Dermis microvascular lymphatic vessel endothelial cell (primary cell): ENCODE measurements around the gene FHIT. TPM values are rescaled to one million over a fixed set of nuclear protein-coding genes. Genes with fewer than 3 reads are reported as not detected.
"Not testable (repeated sequence)": the region's sequence is repeated elsewhere in the genome, so short reads cannot be mapped to it uniquely, and the experiment has no call there.

Experiments
- DNase-seq, 2 donors: peaks; one replicate each; pipeline versions ENCODE4 v3.0.0 to v3.0.0-alpha.2; 2010; ENCODE audit warnings: low read depth in 2 of 2
- total RNA-seq: library from RNA; depleted of rRNA; stranded (reverse); fragments of >200 nt; gene quantifications from 2 replicates; pipeline ENCODE4 v1.2.1, GENCODE V29; 2014

FHIT gene
- total RNA-seq, 1 donor from 2014 or later, result 0.51 TPM

- no peak for DNase-seq
Measured at GRCh38 chr3:60730371-60730770, 520.9 kb downstream of the FHIT start.

DNA sequence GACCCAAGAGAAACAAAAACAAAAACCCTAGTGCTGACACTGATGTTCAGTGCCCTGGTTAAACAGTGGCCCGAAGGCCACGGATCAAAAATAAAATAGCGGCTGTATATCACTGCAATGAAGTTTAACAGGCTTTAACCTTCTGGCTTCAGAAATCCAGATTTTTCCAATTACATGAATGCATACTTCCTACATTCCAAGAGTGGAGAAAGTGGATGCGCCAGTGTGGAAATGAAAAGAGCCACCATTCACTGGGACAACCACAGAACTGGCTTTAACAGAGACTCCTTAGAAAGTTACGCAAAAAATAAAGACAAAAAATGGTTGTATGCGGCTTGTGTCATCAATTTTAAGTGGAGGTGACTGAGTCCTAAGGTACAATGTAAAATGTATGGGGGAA lies 522.2 kb downstream of the FHIT start:
- no peak for DNase-seq

DNA sequence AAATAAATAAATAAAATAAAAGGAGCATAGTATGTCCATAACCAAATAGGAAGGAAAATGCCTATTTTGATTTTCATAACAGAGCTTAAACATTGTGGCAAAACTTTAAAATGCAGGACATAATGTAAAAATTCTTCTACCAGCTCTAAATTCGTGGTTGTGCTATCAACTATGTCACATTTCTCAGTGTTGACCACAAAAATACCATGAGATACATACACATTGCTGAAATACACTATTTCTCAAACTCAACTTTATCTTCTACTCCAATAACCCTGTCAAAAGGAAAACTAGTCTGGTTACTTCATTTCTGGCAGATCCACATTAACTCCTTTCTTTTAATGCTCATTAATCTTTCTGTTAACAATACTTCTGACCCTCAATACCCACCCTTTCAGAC lies 523.2 kb downstream of the FHIT start:
- DNase-seq, result no peak

DNA sequence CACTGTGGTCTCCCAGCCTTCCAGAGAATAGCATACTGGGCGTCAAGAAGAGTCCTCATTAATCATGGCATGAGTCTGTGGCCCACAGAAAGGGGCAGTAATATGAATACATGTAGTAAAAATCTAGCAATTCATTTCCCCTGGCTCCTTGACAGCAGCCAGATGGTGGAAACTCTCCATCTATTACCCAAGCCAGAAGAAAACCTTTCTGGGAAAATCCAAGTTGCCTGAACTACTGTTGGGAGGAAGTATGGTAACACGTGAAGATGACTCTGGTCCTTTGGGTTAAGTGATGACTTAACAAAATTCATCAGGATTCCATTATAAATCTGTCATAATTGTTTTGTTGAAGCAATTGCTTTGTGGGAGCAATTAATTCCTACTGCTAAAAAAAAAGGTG lies 530.5 kb downstream of the FHIT start:
- DNase-seq, result no peak

DNA sequence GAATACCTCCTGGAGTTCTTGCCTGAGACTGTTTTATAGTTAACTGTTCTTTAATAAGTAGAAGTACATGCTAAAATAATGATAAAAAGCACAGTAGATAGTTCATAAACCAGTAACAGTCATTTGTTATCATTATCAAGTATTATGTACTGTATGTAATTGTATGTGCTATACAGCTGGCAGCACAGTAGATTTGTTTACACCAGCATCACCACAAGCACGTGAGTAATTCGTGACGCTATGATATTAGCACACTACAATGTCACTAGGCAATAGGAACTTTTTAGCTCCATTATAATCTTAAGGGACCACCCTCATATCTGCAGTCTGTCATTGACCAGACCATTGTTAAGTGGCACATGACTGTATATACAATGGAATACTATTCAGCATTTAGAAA lies 534.7 kb downstream of the FHIT start:
- no peak for DNase-seq

GRCh38 chr3:60708191-60708975 lies 542.9 kb downstream of the FHIT start:
- no peak for DNase-seq

GRCh38 chr3:60707452-60708020 lies 543.7 kb downstream of the FHIT start:
- no peak for DNase-seq

DNA sequence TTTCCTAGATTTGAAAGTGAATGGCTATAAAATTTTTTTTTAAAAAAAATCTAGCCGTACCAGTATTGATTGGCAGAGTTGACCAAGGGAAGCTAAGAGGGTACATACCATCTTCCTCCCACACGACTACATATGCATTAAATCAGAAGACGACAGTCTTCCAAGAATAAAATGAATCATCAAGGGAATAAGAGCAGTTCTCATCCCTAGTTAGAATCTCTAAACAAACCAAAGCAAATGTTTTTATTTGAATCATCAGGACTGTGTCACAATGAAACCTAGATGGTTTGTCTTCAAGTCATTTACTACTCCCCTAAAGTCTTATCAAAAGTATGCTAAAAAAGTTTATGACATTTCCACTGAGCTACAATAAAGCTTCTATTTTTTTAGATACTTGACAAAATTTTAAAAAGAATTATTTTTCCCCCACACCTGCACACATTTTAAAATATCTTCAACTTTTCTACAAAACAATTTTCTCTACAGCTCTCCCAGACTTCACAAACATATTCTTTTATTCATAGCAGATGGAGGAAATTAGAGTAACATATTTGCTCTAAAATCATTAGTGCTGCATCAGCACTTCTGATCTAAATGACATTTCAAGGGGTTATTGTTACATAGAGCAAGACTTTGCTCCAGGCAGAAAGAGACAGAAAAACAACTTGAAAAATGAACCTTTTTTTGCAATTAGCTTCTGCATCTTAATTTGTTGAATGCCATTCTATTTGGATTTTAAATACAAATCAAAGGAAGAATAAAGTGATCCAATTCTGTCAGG lies 547.1 kb downstream of the FHIT start:
- no peak for DNase-seq

GRCh38 chr3:60703008-60703407 lies 548.2 kb downstream of the FHIT start:
- DNase-seq, result no peak

DNA sequence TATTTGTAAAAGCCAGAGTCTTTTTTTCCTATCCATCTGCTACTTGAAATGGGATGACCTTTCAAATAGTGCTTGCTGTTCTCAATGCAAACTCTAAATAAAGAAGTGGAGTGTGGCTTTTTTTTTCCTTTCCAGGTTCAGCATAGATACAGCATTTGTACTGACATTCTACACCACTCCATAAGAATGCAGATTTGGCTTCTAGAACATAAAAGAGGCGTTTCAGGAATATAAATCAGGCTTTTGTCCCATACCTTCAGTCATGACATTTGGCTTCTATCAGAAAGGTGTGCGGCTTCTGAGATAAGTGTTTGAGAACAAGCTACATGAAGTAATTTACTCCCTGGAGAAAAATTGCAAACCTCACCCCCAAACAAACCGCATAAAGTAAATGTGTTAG lies 553.1 kb downstream of the FHIT start:
- DNase-seq, result no peak

DNA sequence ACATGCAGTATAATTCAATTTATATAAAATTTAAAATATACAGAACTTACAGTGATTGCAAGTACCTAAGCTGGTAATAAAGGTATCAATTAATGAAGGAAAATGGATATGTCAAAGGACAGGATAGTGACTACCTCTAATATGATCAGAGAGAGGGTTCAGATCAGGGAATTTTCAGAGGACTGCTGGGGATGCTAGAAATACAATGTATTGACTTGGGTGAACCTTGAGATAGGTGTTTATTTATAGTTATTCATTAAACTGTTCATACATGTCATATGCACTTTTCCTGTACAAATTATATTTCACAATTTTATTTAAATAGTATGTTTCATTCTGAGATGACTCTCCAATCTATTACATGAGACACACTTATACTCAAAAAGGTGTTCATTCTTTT lies 554.1 kb downstream of the FHIT start:
- DNase-seq, result no peak

DNA sequence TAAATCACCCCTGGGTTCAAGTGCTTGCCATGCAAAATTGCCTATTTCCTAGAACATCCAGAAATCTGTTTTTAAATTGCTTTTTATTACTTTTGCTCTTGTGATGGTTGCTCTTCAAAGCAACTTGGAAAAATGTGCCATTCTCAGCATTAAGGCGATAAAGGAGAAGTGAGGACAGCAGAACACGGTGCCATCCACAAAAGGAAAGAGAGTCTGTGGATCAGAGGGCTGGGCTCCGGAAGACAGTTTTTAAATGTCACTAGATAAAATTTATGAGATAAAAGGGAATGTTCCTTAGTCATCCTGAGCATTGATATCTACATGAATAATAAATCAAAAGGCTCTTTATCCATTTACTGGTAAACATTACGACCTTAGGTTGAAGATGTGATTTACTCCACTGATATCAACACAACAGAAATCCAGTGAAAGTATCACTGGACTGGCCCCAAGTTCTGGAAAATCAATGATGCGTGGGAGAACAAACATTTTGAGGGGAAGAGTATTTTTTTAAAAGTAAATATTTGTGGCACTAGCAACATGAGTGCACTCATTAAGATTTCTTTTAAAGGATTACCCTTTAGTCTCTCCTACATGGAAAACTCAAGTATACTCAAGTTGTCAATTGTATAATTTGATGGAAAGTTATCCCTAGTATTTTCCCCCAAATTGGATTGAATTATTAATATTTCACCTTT lies 554.7 kb downstream of the FHIT start:
- no peak for DNase-seq

DNA sequence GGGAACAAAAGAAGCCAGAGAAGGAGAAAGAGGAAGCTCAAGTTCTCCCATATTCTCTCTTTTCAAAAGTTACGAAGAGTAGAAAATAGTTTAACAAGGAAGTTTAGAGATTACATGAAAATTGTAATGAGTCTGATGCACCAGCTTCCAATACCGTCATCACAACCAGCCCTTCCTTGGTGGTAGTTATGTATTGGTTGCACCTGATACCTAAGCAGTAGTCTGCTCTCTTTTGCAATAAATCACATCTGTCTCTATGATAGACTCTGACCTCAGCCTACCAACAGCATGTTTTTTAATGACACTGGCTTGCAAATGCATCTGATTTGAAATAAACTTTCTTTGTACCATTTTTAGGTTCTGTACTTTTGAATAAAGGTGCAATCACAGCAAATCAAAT lies 575.8 kb downstream of the FHIT start:
- no peak for DNase-seq

- no peak for DNase-seq
Measured at GRCh38 chr3:60674870-60675269, 576.4 kb downstream of the FHIT start.

DNA sequence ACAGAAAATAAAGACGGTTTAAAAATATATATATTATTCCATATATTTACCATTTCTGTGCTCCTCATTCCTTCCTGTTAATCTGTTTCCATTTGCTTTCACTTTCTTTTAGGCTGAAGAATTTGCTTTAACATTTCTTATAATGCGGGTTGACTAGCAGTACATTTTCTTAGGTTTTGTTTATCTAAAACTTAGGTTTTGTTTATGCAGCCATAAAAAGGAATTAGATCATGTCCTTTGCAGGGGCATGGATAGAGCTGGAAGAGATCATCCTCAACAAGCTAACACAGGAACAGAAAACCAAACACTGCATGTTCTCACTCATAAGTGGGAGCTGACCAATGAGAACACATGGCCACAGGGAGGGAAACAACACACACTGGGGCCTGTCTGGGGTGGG lies 578.1 kb downstream of the FHIT start:
- DNase-seq, result no peak

DNA sequence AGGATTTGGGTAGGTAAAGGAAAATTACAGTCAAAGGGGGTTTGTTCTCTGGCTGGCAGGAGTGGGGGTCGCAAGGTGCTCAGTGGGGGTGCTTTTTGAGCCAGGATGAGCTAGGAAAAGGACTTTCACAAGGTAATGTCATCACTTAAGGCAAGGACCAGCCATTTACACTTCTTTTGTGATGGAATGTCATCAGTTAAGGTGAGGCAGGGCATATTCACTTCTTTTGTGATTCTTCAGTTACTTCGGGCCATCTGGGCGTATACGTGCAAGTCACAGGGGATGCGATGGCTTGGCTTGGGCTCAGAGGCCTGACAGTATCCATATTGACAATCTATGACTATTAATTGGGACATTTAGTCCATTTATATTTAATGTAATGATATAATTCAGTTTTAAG lies 578.9 kb downstream of the FHIT start:
- not testable (repeated sequence) for DNase-seq

DNA sequence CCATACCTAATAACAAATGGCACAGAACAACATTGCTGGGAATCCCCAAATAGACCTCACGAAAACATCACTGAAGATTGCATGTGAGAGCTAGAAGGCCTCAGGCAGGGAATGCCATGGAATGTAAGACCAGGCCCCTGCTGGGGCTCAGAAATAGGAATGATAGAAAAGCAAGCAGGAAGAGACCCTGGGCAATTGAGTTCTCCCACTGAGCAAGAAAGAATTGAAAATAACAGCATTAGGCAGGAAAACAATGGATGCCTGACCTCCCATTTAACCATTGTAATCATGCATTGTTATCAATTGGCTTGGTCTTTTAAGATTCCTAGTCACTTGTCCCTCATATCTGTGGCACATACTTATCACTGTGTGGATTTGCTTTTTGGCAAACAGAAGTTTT lies 581.6 kb downstream of the FHIT start:
- no peak for DNase-seq

DNA sequence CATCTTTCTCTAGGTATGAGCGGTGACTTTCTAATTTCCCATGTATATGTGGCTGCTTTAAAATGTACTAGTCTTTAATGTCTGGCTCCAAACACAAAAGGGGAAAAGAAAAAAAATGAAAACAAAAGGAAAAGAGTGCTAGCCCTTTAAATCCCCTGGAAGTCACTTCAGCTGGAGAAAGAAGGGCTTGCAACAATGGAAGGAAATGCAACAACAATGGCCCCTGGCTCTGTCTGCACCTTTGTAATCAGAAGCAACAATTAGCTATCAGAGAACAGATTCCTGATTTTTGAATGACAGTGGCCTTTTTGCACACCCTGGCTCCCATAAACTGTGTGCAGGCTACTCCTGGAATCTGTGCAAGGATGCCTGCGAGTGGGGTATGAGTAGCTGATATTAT lies 591.2 kb downstream of the FHIT start:
- DNase-seq, result no peak

- DNase-seq, result no peak
Measured at GRCh38 chr3:60659098-60659497, 592.2 kb downstream of the FHIT start.

DNA sequence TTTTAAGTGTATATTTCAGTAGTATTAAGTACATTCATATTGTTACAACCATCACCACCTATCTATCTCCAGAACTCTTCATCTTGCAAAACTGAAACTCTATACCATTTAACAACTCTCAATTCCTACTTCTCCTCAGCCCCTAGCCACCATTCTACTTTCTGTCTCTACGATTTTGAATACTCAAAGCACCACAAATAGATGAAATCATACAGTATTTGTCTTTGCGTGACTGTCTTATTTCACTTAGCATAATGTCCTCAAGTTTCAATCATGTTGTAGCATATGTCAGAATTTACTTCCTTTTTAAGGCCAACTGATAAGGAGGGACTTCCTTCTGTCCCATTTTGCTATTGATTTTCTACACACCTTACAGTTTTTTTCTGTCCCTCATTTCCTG lies 593.3 kb downstream of the FHIT start:
- DNase-seq, result no peak

DNA sequence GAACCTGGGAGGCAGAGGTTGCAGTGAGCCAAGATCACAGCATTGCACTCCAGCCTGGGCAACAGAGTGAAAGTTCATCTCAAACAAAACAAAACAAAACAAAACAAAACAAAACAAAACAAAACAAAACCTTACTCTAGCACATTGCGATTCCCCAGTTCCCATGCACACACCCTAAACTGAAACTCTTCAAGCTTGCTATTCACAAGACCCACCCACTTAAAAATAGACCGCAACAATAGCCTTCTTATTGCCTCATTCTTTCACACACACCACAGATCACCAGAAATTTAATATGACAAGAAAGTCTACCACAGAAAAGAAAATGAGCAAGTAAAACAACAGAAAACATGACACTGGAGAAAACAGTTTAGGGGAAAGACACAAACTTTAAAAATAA lies 598.4 kb downstream of the FHIT start:
- no peak for DNase-seq

- DNase-seq, result no peak
Measured at GRCh38 chr3:60651799-60652198, 599.5 kb downstream of the FHIT start.
